Measurements from ENCODE around the gene ARHGAP4.

The ARHGAP4 gene

DNA sequence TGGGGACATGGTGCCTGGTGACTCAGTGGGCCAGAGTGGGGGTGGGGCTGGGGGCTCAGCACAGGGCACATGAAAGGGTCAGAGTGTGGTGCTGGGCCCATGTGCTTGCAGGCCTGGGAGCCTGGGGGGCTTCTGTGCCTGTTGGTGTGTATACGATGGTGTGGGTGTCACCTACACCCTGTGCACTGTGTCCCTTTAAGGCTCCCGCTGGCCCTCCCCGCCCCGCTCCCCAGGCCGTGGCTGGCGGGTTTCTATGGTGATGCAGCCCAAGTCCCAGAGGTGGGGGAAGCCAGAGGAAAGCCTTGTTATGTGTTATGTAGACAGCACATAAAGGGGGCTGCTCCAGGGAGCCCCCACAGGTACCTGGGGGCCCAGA is 45.6 kb downstream of the ARHGAP4 start:
- DNase-seq (ENCODE audit: low read depth), result no peak

DNA sequence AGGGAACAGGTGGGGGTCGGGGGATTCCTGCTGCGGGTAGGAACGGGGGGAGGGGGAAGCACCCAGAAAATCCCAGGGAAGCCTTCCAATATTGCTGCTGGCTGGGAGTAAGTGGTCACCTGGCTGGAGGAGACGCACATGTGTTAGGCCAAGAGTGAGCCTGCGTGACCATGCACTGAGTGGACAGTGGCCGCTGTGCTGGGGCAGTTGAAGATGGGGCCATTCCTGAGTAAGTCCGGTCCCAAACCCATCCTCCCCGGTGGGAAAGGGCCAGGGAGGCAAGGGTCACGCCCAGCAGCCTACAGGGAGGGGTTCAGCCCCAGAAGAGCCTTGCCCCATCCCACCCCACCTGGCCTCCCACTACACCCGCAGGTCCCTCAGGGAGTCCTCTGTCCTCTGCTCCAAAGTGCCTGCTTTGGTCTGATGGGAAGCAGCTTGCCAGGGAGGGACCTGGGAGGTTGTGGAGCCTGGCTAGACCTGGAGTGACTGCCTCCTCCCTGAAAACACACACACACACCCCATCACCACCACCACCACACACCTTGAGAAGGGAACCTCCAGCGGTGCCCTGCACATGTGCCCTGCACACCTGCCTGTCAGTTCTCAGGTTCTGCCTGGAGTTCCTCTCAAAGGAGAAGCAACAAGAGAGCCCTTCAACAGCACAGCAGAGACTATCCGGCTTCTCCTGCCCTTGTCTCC is 46.2 kb downstream of the ARHGAP4 start:
- no peak for DNase-seq (ENCODE audit: low read depth)

- no peak for DNase-seq (ENCODE audit: low read depth)
Observed at GRCh38 chrX:153878969-153879653, 47.0 kb downstream of the ARHGAP4 start.

- no peak for DNase-seq (ENCODE audit: low read depth)
Observed at GRCh38 chrX:153878345-153878744, 47.7 kb downstream of the ARHGAP4 start.

DNA sequence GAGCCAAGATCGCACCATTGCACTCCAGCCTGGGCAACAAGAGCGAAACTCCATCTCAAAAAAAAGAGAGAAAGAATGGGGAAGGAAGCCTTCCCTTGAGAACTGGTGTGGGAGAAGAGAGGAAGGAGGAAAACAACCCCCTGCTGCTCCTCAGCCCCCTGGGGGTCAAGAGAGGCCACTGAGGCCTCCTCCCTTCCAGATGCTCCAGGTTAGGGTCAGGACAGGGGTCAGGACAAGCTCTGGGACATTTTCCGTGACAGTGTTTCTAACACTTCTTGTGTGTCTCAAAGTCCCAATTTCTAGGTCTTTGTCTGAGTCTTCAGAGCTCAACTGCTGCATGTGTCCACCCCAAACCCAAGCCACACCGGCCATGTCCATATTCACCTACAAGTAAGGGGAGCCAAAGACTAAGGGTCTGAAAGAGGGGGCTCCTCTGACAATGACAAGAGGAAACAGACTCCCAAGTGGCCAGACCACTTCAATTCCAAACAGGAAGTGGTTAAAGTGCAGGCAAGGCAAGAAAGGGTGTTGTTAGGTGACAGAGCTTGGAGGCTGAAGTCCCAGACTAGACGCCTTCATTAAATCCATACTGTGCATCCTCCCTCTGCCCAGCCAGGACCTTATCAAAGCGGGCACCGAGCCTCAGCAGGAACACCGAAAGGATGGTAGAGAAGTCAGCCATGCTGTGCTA is 48.3 kb downstream of the ARHGAP4 start:
- no peak for DNase-seq (ENCODE audit: low read depth)

DNA sequence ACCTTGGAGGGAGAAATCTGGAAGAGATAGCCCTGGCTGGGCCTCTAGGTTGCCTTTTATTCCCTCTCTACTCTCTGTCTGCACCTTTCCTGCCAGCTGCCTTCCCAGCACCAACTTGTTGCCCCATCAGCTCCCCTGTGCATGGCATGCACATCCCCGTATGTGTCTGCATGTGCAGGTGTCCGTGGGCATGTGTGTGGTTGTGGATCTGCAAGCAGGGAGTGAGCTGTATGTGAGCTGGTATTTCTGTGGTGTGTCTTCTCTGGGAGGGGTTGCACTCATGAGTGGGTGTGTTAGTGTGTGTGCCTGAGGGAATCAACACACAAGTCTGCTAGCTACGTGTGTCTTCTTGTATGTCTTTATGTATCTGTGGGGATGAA is 50.0 kb downstream of the ARHGAP4 start:
- no peak for DNase-seq (ENCODE audit: low read depth)

DNA sequence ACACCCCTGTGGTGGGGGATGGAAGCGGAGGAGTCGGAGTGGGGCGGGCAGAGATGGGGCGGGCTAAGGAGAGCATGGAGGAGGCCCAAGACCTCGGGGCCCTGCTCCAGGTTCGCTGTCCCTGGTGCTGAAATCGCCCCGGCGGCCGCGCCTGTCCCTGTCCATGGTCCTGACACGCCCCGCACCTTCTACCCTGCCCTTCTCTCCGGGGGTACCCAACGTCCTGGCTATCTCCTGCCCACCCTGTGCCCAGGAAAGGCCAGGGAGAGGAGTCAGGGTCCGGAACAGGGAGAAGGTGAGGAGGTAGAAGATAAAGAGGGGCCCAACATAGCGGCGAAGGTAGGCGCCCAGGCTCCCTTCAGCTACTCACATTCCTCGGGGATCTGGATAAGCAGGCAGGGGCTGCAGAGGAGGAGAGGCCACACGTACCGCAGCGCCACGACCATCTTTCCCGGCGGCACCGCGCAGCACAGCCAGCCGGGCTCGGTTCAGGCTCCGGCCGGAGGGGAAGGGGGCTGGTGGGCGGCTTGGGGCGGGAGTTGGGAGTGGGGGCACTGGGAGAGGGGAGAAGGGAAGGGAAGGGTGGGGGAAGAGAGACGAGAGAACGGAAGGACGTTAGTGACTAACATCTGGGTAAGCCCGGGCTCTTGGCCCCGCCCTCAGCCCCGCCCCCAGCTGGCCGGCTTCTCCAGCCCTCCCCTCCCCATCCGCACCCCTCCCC is 50.5 kb downstream of the ARHGAP4 start:
- peak; percentile 54 for DNase-seq (ENCODE audit: low read depth)

DNA sequence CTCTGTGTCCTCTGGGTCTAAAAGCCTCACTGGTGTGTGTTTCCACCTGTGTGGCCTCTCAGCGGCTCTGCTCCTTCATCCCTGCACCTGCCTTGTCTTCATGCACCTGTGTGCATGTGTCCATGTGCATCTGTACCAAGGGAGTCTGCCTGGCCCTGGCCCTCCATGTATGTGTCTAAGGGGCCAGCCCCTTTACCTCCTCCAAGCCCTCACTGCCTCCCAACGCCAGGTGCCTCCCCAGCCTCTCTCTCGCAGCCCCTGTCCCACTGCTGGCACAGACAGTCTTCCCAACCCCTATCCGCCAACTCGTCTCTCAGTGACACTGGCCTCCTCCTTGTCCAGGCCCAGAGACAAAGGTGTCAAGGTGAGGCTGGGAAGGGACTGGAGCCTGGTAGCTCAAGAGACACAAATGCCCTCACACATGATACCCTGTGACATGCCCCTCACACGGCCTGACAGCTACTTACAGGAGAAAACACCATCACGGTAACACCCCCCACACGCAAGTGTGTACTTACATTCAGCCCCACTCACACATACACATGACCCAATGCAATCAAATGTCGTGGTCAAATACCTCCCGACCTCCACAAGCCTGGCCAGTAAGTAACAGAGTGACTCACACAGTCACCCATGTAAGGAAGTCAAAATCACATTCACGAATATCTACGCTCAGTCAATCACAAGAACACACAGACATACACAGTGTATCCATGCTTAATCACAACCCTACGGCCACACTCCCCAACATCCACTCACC is 51.5 kb downstream of the ARHGAP4 start:
- DNase-seq (ENCODE audit: low read depth), result no peak

GRCh38 chrX:153874085-153874365 is 52.0 kb downstream of the ARHGAP4 start:
- no peak for DNase-seq (ENCODE audit: low read depth)

DNA sequence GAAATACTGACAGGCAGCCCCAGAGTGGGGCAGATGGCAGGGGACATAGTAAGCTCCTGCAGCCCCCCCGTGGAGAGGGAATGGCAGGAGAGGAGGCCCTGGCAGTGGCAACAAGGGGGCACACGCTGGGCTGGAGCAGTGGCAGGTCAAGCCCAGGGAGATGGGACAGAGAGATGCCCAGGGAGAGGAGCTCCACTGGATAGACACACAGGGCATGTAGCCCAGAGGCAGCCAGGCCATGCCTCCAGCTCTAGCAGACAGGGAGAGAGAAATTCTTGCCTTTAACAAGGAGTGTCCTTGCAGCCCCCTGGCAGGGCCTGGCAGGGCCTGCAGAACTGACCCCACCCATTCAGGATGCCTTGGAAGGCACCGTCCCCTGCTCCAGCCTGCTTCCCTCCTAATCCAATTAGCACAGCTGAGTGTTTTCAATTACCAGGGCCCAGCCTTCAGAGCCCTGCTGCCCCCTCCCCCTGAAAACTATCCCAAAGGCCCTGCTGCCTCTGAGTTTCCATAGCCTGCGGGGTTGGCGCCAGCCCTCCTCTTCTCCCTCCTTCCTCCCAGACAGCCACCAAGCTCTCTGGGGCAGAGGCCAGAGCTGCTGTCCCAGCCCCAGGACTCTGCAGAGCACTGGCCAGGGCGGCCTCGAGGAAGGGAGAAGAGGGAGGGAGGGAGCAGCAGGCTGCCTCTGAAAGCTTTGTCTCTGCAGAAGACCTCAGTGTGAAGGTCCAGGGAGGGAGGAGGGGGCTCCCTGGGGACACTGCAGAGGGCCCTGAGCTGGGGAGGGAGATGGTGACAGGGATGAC is 52.6 kb downstream of the ARHGAP4 start:
- no peak for DNase-seq (ENCODE audit: low read depth)

DNA sequence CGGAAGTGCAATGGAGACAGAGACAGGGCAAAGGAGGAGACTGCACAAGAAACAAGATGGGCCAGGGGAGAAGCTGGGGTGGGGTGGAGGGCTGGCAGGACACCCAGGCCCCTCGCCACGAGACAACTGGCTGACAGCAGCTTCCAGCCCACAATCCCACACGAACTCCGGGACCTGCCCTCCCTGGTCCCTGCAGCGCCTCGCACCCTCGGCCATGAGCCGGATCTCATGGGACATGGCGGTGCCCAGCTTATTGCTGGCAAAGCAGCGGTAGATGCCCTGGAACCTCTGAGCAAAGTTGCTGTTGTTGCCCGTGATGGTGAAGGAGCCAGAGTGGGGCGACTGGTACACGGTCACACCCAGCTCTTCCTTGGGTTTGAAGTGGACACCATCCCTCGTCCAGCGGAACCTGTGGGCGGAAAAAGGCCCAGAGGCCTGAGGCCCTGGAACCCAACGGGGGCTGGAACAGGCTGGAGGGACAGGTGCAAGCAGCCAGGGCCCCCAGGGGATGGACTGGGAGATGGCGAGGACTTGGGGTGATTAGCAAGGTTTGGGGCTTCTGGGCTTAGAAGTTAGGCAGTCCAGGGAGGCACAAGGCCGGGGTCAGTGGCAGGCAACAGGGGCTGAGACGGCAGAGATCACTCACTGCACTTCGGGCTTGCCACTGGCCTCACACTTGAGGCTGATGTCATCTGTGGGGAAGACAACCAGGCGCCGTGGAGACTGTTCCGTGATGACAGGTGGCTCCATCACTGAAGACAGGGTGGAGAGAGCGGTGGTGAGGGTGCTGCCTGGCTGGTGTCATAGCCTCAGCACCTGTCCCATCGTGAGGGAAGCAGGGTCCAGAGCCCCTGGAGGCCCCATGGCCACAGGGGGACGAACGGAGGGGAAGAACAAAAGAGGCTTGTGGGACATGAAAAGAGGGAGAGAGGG is 53.9 kb downstream of the ARHGAP4 start:
- DNase-seq (ENCODE audit: low read depth), result no peak

GRCh38 chrX:153871451-153871850 is 54.6 kb downstream of the ARHGAP4 start:
- DNase-seq (ENCODE audit: low read depth), result no peak

DNA sequence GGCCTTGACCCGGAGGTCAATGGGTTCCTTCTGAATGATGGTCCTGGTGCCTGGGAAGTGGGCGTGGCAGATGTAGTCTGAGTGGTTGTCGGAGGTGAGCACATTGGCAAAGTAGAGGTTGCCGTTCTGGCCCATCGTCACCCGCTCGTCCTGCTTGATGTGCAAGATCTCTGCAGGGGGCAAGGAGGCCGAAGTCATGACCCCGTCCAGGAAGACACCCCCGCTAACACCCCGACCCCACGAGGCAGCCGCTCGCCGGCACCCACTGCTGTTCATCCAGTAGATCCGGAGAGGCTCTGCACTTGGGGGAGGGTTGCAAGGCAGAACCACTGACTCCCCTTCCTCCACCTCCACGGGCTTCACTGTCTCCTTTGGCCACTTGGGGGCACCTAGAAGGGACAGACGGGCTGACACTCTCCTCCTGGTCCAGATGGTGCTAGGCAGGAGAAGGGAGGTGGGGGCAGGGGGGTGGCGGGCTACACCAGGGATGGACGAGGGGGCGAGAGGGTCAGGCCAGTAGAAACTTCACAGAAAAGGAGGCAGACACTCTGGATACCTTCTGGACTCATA is 55.2 kb downstream of the ARHGAP4 start:
- DNase-seq (ENCODE audit: low read depth), result no peak

GRCh38 chrX:153870288-153870690 is 55.8 kb downstream of the ARHGAP4 start:
- DNase-seq (ENCODE audit: low read depth), result no peak

DNA sequence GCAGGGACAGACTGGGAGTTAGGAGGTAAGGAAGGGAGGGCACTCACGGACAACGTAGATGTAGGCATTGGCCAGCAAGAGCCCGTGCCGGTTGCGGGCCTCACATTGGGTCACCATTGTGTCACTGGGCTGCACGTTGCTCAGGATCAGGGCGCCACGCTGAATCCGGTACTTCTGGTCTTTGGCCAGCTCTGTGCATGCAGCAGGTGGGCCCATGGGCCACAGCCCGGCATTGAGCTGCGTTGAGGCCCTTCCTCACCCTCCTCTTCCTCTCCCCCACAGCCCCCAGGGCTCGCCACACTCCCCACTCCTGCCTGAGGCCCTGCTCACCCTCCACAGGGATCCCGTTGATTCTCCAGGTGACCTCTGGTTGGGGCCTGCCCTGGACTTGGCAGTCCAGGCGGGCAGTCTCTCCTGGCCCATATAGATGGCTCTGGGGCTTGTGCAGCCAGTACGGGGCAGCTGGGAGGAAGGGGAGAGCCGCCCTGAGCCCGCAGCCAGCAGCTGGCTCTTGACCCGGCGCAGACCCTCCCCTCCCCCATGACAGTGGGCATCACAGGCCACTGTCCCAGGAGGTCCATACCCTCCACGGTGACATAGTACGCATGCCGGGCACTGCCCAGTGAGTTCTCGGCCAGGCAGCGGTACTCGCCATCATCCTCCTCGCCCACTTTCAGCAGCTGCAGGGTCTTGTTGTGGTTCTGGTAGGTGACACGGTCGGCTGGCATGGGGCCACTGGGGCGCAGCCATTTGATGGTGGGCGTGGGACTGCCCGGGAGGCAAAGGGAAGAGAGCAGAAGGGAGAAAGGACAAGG is 56.4 kb downstream of the ARHGAP4 start:
- DNase-seq (ENCODE audit: low read depth), result no peak

- DNase-seq (ENCODE audit: low read depth), result no peak
Observed at GRCh38 chrX:153868576-153869472, 57.2 kb downstream of the ARHGAP4 start.

- no peak for DNase-seq (ENCODE audit: low read depth)
Observed at GRCh38 chrX:153867671-153868070, 58.4 kb downstream of the ARHGAP4 start.

DNA sequence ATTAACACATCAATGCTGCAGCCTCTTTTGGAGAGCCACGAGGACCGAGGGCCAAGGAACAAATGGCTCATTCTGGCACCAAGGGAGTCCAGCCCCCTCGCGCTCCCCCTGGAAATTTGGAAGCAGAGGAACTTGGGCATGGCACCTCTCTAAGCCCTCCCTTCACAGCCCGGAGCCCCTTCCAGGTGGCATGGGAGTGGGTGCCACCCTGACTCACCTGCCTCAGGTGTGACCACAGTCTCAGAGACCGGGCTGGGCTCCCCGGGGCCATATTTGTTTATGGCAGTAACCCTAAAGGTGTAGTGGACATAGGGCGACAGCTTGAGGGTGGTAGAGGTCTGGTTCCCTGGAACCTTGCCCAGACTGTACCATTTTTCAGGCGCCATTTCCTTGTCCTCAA is 58.9 kb downstream of the ARHGAP4 start:
- no peak for DNase-seq (ENCODE audit: low read depth)

Data from activated T-helper 1 cell treated with Interleukin-2 at 50 U/mL for 16 hours (primary cell).